ENCODE measurements around the gene CDH13. TPM values are rescaled to one million over a fixed set of nuclear protein-coding genes. Genes with fewer than 3 reads are reported as not detected.

Gene CDH13
- polyA plus RNA-seq, 1 donor from 2014 or later = 3.2 TPM

DNA sequence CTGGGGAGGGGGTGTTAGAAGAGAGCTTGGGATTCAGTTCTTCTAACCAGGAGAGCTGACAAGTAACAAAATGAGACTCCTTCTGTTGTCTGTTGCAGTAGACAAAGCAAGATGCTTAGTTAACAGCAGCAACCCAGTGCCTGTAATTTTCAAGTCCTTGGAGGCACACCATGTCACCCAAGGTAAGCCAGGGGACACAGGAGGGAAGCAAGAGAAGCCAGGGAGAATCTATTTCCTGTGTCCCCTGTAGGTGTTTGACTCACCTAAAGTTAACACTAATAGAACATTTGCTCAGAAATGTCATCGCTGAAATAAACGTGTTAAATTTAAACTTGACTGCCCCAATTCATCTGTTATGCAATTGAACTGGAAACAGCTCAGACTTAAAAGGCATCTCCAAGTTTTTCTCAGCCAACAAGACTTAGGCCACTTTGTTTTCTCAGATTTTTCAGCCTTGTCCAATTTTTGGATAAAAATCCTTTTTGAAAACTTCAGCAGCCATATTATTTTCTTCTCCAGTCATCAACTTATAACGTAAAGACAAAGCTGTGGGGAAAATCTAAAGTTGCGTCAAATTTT, 257.6 kb downstream of the CDH13 start:
- Histone ChIP-seq H3K4me3 (ENCODE audit: low read length) (no peak overlapping the region), H3K27ac (ENCODE audit: low read length) (no peak overlapping the region), H4K20me1 (ENCODE audit: insufficient read depth) (no peaks in the 10 kb centered on the region), H3K79me2 (replicated peaks; ENCODE audit: insufficient read depth, low read length) (no peaks in the 10 kb centered on the region), H3F3A (ENCODE audit: insufficient read depth, low read length, poor library complexity, severe bottlenecking) (no peaks in the 10 kb centered on the region), H3K27me3 (ENCODE audit: insufficient read depth, low read depth, low read length) (no peaks in the 10 kb centered on the region), H3K9ac (ENCODE audit: low read length) (no peak overlapping the region), H2AFZ (ENCODE audit: low read depth, low read length) (no peak overlapping the region), H3K36me3 (ENCODE audit: insufficient read depth, low read length) (no peaks in the 10 kb centered on the region), H3K9me2 (ENCODE audit: insufficient read depth, low read length) (no peaks in the 10 kb centered on the region), H3K9me3 (ENCODE audit: low read length) (no peaks in the 10 kb centered on the region), H3K4me2 (ENCODE audit: low read length) (no peak overlapping the region)
- TF ChIP-seq POLR2AphosphoS5 (IDR thresholded peaks at IDR 0.05) (no peak), TAF1 (IDR thresholded peaks at IDR 0.05; ENCODE audit: low read depth) (no peak), EP300 (conservative IDR thresholded peaks at IDR 0.05; ENCODE audit: poor library complexity, severe bottlenecking) (no peak), RAD21 (conservative IDR thresholded peaks at IDR 0.05) (no peak), CTCF (IDR thresholded peaks at IDR 0.05; ENCODE audit: poor library complexity, severe bottlenecking) (no peak), MXI1 (conservative IDR thresholded peaks at IDR 0.05; ENCODE audit: poor library complexity, severe bottlenecking) (no peak), EZH2 (IDR thresholded peaks at IDR 0.05; ENCODE audit: borderline replicate concordance, insufficient read depth, low read length, poor library complexity, severe bottlenecking) (no peak), SMC3 (conservative IDR thresholded peaks at IDR 0.05; ENCODE audit: poor library complexity) (no peak)

- Histone ChIP-seq H3K27ac (ENCODE audit: low read length) (no peak overlapping the region), H3K9ac (ENCODE audit: low read length) (no peak overlapping the region), H3K9me2 (ENCODE audit: insufficient read depth, low read length) (no peaks in the 10 kb centered on the region), H3K9me3 (ENCODE audit: low read length) (no peaks in the 10 kb centered on the region), H3K79me2 (replicated peaks; ENCODE audit: insufficient read depth, low read length) (no peaks in the 10 kb centered on the region), H3K4me3 (ENCODE audit: low read length) (no peak overlapping the region), H3F3A (ENCODE audit: insufficient read depth, low read length, poor library complexity, severe bottlenecking) (no peaks in the 10 kb centered on the region), H3K36me3 (ENCODE audit: insufficient read depth, low read length) (no peaks in the 10 kb centered on the region), H2AFZ (ENCODE audit: low read depth, low read length) (no peak overlapping the region), H3K27me3 (ENCODE audit: insufficient read depth, low read depth, low read length) (no peaks in the 10 kb centered on the region), H4K20me1 (ENCODE audit: insufficient read depth) (no peaks in the 10 kb centered on the region), H3K4me2 (ENCODE audit: low read length) (no peak overlapping the region)
- TF ChIP-seq SMC3 (conservative IDR thresholded peaks at IDR 0.05; ENCODE audit: poor library complexity) = no peak
- no peak for TF ChIP-seq POLR2AphosphoS5 (IDR thresholded peaks at IDR 0.05)
- TF ChIP-seq TAF1 (IDR thresholded peaks at IDR 0.05; ENCODE audit: low read depth) = no peak
- no peak for TF ChIP-seq EP300 (conservative IDR thresholded peaks at IDR 0.05; ENCODE audit: poor library complexity, severe bottlenecking)
- no peak for TF ChIP-seq MXI1 (conservative IDR thresholded peaks at IDR 0.05; ENCODE audit: poor library complexity, severe bottlenecking)
- no peak for TF ChIP-seq REST (IDR thresholded peaks at IDR 0.05; ENCODE audit: borderline replicate concordance)
- no peak for TF ChIP-seq CTCF (IDR thresholded peaks at IDR 0.05; ENCODE audit: poor library complexity, severe bottlenecking)
- TF ChIP-seq RAD21 (conservative IDR thresholded peaks at IDR 0.05) = no peak
- TF ChIP-seq EZH2 (IDR thresholded peaks at IDR 0.05; ENCODE audit: borderline replicate concordance, insufficient read depth, low read length, poor library complexity, severe bottlenecking) = no peak
Measured at GRCh38 chr16:82886146-82886545, 259.4 kb downstream of the CDH13 start.

Measured in neural cell (in vitro differentiated cells).